RWPE1 (cell line): ENCODE results near the gene AGRP.
"Not testable (repeated sequence)": the region's sequence is repeated elsewhere in the genome, so short reads cannot be mapped to it uniquely, and the experiment has no call there.

Source experiments
- CTCF ChIA-PET: fragments of 350-600 bp; sonication (Branson Sonifier 250); formaldehyde crosslinking; extraction: SDS; loops from one replicate; lab custom pipeline; 2021; lab: Yijun Ruan, JAX
- POLR2A ChIA-PET: fragments of 400-600 bp; formaldehyde crosslinking; extraction: SDS; loops from one replicate; lab custom pipeline; 2020; ENCODE audit warnings: antibody characterized with exemption; ENCODE audit not compliant: low non-redundant PET; lab: Yijun Ruan, JAX
- DNase-seq: peaks from one replicate; pipeline ENCODE4 v3.0.0; 2012; ENCODE audit warnings: low spot score
- H3K27ac ChIP-seq: fragments of 450-650 bp; 2 replicates; pipeline ENCODE4 v1.5.1; 2017
- CTCF ChIP-seq: fragments of 450-650 bp; conservative IDR thresholded peaks from 2 replicates; pipeline ENCODE4 v1.5.1; 2017; ENCODE audit warnings: low read depth, mild to moderate bottlenecking

Gene AGRP

GRCh38 chr16:67489401-67490083, 6.2 kb upstream of the AGRP start:
- no peak for TF ChIP-seq CTCF
- ChIA-PET CTCF (interaction anchor here (0.6 to 1.0 kb wide), 2 partner anchors 54 to 178 kb away, joined by 3 to 6 read pairs; no protein-coding TSS in a partner anchor), POLR2A (no interaction called here)
- no peak for DNase-seq
- no peak overlapping the region for H3K27ac ChIP-seq

GRCh38 chr16:67487561-67487960, 4.2 kb upstream of the AGRP start:
- POLR2A ChIA-PET, H3K27ac ChIP-seq, DNase-seq: not testable (repeated sequence)
- CTCF ChIA-PET, result interaction anchor here (0.6 kb wide), 1 partner anchor 25 kb away, joined by 4 read pairs; no protein-coding TSS in a partner anchor

GRCh38 chr16:67486805-67487204, 3.5 kb upstream of the AGRP start:
- no peak for TF ChIP-seq CTCF
- POLR2A ChIA-PET, result no interaction called here

GRCh38 chr16:67483731-67484525, 581 bp upstream of the AGRP start:
- POLR2A ChIA-PET, result no interaction called here
- peak overlapping the region; percentile 83 for H3K27ac ChIP-seq
- DNase-seq, result no peak
- no peak for TF ChIP-seq CTCF
- CTCF ChIA-PET, result no interaction called here

More at GRCh38 chr16:67486805-67487204, 3.5 kb upstream of the AGRP start:
- H3K27ac ChIP-seq, result peak overlapping the region; percentile 42
- CTCF ChIA-PET, result no interaction called here
- DNase-seq, result no peak

- peak overlapping the region; percentile 83 for H3K27ac ChIP-seq
- POLR2A ChIA-PET, result no interaction called here
- CTCF ChIA-PET, result interaction anchor here (0.5 to 2.1 kb wide), 3 partner anchors 11 to 41 kb away, joined by 3 to 13 read pairs (median 3); no protein-coding TSS in a partner anchor
- no peak for DNase-seq
- no peak for TF ChIP-seq CTCF
Observed at GRCh38 chr16:67482233-67482924, 968 bp downstream of the AGRP start.

- TF ChIP-seq CTCF, result 0 out of 2 replicates have a peak, but pooled peaks have one; percentile 16
- DNase-seq, result no peak
- ChIA-PET POLR2A (no interaction called here), CTCF (interaction anchor here (0.6 to 2.1 kb wide), 10 partner anchors 12 to 769 kb away, joined by 3 to 13 read pairs (median 4); no protein-coding TSS in a partner anchor)
- peak overlapping the region; percentile 83 for H3K27ac ChIP-seq
Observed at GRCh38 chr16:67481561-67482232, 1.6 kb downstream of the AGRP start.
